ENCODE results near the gene PSMB5. TPM values are rescaled to one million over a fixed set of nuclear protein-coding genes. Genes with fewer than 3 reads are reported as not detected.

The PSMB5 gene
- total and polyA plus RNA-seq, 2 of the 13 experiments (the other 11 are each of a cell fraction or from before 2014, with no cell fraction given) = 705 to 871 TPM

- no peak for TF ChIP-seq ZFP37 (CRISPR knock-in tag; IDR thresholded peaks at IDR 0.05; ENCODE audit: borderline replicate concordance)
- no peak; the same call in 1 of the 2 replicates for TF ChIP-seq ZNF367 (CRISPR knock-in tag; IDR thresholded peaks at IDR 0.05; ENCODE audit: borderline replicate concordance)
- no peak for TF ChIP-seq SATB2 (CRISPR knock-in tag; IDR thresholded peaks at IDR 0.05)
- TF ChIP-seq FUBP1 (CRISPR knock-in tag; IDR thresholded peaks at IDR 0.05; ENCODE audit: borderline replicate concordance) = no peak
- TF ChIP-seq SALL1 (CRISPR knock-in tag; IDR thresholded peaks at IDR 0.05) = peak; percentile 68
- no peak for TF ChIP-seq JUND (CRISPR knock-in tag; IDR thresholded peaks at IDR 0.05)
- TF ChIP-seq RNF2 (conservative IDR thresholded peaks at IDR 0.05; ENCODE audit: low read depth) = peak; percentile 89
- TF ChIP-seq MNT (IDR thresholded peaks at IDR 0.05) = peak; percentile 53
- TF ChIP-seq KDM5B (CRISPR knock-in tag; IDR thresholded peaks at IDR 0.05; ENCODE audit: borderline replicate concordance) = peak; percentile 84
- TF ChIP-seq BCL3 (CRISPR knock-in tag; IDR thresholded peaks at IDR 0.05) = peak; percentile 95
- peak; percentile 68; the same call in 1 of the 2 replicates for TF ChIP-seq ZNF235 (CRISPR knock-in tag; IDR thresholded peaks at IDR 0.05; ENCODE audit: borderline replicate concordance)
- TF ChIP-seq ZNF766 (CRISPR knock-in tag; IDR thresholded peaks at IDR 0.05; ENCODE audit: borderline replicate concordance) = peak; percentile 82; the same call in 1 of the 2 replicates
- 0 out of 2 replicates have a peak, but pooled peaks have one; percentile 8 for TF ChIP-seq RXRB (CRISPR knock-in tag; IDR thresholded peaks at IDR 0.05; ENCODE audit: borderline replicate concordance)
- peak; percentile 96 for TF ChIP-seq ZNF563 (CRISPR knock-in tag; IDR thresholded peaks at IDR 0.05)
- TF ChIP-seq RBAK (CRISPR knock-in tag; IDR thresholded peaks at IDR 0.05) = peak; percentile 47; the same call in 1 of the 2 replicates
- TF ChIP-seq TFDP2 (CRISPR knock-in tag; IDR thresholded peaks at IDR 0.05) = peak; percentile 81
- TF ChIP-seq HDAC1 (CRISPR knock-in tag; IDR thresholded peaks at IDR 0.05) = 0 out of 2 replicates have a peak, but pooled peaks have one; percentile 36
- TF ChIP-seq SRF (IDR thresholded peaks at IDR 0.05; ENCODE audit: low read depth, low read length) = 0 out of 2 replicates have a peak, but pooled peaks have one; percentile 17
- peak; percentile 48; the same call in 1 of the 2 replicates for TF ChIP-seq THAP11 (CRISPR knock-in tag; IDR thresholded peaks at IDR 0.05)
- no peak for TF ChIP-seq KDM4B (CRISPR knock-in tag; IDR thresholded peaks at IDR 0.05)
Observed at GRCh38 chr14:23009939-23010726, 24.6 kb downstream of the PSMB5 start, which contains the start of gene C14orf93 (continued).
